Measurements from ENCODE around the gene NTN3.

The NTN3 gene

GRCh38 chr16:2460916-2461315 is 10.2 kb upstream of the NTN3 start:
- Histone ChIP-seq H4K20me1 (ENCODE audit: control insufficient read depth, insufficient read depth, low read depth, low read length) (no peaks in the 10 kb centered on the region), H3K4me3 (ENCODE audit: low read length) (peak overlapping the region; percentile 78), H3K27me3 (ENCODE audit: control insufficient read depth, low read length) (no peaks in the 10 kb centered on the region), H3K4me2 (ENCODE audit: low read length) (peak overlapping the region; percentile 95), H3K27ac (ENCODE audit: low read depth, low read length) (no peak overlapping the region), H3F3A (ENCODE audit: control insufficient read depth, insufficient read depth) (peaks cover 27% of the 10 kb centered on the region), H3K9me3 (ENCODE audit: control insufficient read depth, insufficient read depth, low read length) (no peaks in the 10 kb centered on the region), H3K79me2 (ENCODE audit: control insufficient read depth, low read length) (peaks cover 21% of the 10 kb centered on the region), H3K4me1 (ENCODE audit: control insufficient read depth, low read length) (peaks cover 49% of the 10 kb centered on the region), H3K36me3 (ENCODE audit: control insufficient read depth, low read length) (peaks cover 51% of the 10 kb centered on the region), H3K9me2 (replicated peaks; ENCODE audit: control insufficient read depth, low read length) (no peaks in the 10 kb centered on the region)
- TF ChIP-seq CTCF (IDR thresholded peaks at IDR 0.05; ENCODE audit: low read depth, low read length, poor library complexity, severe bottlenecking) (no peak), EZH2phosphoT487 (IDR thresholded peaks at IDR 0.05; ENCODE audit: borderline replicate concordance, low read length) (no peak)

DNA sequence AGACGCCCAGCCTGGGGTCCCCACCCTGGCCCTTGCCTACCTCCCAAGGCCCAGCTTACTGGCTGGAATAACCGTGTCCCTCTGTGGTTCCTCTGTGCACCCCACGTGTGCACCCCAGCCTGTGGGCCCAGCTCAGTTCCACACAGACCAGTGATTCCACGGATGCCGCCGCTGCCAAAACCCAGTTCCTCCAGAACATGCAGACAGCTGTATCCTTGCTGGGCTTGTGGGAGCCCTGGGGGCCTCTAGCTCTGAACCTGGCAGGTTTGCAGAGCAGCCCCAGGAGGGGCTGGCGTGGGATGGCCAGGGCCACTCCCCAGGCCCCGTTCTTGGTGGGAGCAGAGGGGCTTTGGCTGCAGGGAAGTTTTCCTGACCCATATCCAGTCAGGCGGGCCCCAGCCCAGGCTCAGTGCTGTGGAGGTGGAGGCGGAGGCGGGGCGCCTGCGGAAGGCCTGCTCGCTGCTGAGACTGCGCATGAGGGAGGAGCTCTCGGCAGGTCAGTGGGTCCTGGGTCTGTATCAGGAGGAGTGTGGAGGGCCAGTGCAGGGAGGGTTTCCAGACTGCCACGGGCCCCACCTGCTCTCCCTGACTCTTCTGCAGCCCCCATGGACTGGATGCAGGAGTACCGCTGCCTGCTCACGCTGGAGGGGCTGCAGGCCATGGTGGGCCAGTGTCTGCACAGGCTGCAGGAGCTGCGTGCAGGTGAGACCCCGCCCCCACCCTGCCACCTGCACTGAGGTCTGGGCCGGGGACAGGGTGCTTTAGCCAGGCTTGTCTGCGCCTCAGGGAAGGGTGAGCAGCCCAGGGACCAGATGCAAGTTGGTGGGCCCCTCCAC is 8.8 kb upstream of the NTN3 start:
- no peak overlapping the region for H3K27ac ChIP-seq (ENCODE audit: low read depth, low read length)
- H3K27me3 ChIP-seq (ENCODE audit: control insufficient read depth, low read length): no peaks in the 10 kb centered on the region
- H3K79me2 ChIP-seq (ENCODE audit: control insufficient read depth, low read length): peaks cover 21% of the 10 kb centered on the region
- H3K36me3 ChIP-seq (ENCODE audit: control insufficient read depth, low read length): peaks cover 38% of the 10 kb centered on the region
- no peaks in the 10 kb centered on the region for H3K9me2 ChIP-seq (replicated peaks; ENCODE audit: control insufficient read depth, low read length)
- 0 out of 2 replicates have a peak overlapping the region, but pooled peaks have one; percentile 95 for H3K4me2 ChIP-seq (ENCODE audit: low read length)
- peaks cover 58% of the 10 kb centered on the region for H3K4me1 ChIP-seq (ENCODE audit: control insufficient read depth, low read length)
- no peak overlapping the region for H3K4me3 ChIP-seq (ENCODE audit: low read length)
- peaks cover 26% of the 10 kb centered on the region for H3F3A ChIP-seq (ENCODE audit: control insufficient read depth, insufficient read depth)
- no peaks in the 10 kb centered on the region for H3K9me3 ChIP-seq (ENCODE audit: control insufficient read depth, insufficient read depth, low read length)
- no peaks in the 10 kb centered on the region for H4K20me1 ChIP-seq (ENCODE audit: control insufficient read depth, insufficient read depth, low read depth, low read length)
- TF ChIP-seq CTCF (IDR thresholded peaks at IDR 0.05; ENCODE audit: low read depth, low read length, poor library complexity, severe bottlenecking) (no peak), EZH2phosphoT487 (IDR thresholded peaks at IDR 0.05; ENCODE audit: borderline replicate concordance, low read length) (no peak)

DNA sequence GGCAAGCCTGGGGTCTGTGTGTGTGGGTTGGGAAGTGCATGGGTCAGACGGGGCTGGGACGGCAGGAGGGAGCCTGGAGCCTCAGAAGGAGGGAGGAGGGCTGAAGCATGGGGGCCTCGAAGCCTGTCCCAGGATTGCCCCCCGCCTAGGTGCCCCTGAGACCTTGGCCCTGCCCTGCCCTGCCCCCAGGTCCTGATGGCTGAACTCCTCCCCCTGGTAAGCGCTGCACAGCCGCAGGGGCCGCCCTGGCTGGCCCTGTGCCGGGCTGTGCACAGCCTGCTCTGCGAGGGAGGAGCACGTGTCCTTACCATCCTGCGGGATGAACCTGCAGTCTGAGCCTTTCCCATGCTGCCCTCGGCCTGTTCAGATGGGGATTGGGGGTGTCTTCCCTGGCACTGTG is 6.8 kb upstream of the NTN3 start:
- H3K4me2 ChIP-seq (ENCODE audit: low read length): no peak overlapping the region
- no peaks in the 10 kb centered on the region for H3K9me2 ChIP-seq (replicated peaks; ENCODE audit: control insufficient read depth, low read length)
- no peak overlapping the region for H3K27ac ChIP-seq (ENCODE audit: low read depth, low read length)
- TF ChIP-seq CTCF (IDR thresholded peaks at IDR 0.05; ENCODE audit: low read depth, low read length, poor library complexity, severe bottlenecking) (no peak), EZH2phosphoT487 (IDR thresholded peaks at IDR 0.05; ENCODE audit: borderline replicate concordance, low read length) (no peak)
- H3K4me1 ChIP-seq (ENCODE audit: control insufficient read depth, low read length): peaks cover 64% of the 10 kb centered on the region
- no peaks in the 10 kb centered on the region for H3K9me3 ChIP-seq (ENCODE audit: control insufficient read depth, insufficient read depth, low read length)
- H3K4me3 ChIP-seq (ENCODE audit: low read length): no peak overlapping the region
- peaks cover 24% of the 10 kb centered on the region for H3K36me3 ChIP-seq (ENCODE audit: control insufficient read depth, low read length)
- H3K79me2 ChIP-seq (ENCODE audit: control insufficient read depth, low read length): peaks cover 21% of the 10 kb centered on the region
- H3F3A ChIP-seq (ENCODE audit: control insufficient read depth, insufficient read depth): peaks cover 20% of the 10 kb centered on the region
- no peaks in the 10 kb centered on the region for H4K20me1 ChIP-seq (ENCODE audit: control insufficient read depth, insufficient read depth, low read depth, low read length)
- H3K27me3 ChIP-seq (ENCODE audit: control insufficient read depth, low read length): no peaks in the 10 kb centered on the region
